HG03045 (cell line): ENCODE results near the gene HLA-DQA2.
"Not testable (repeated sequence)": the region's sequence is repeated elsewhere in the genome, so short reads cannot be mapped to it uniquely, and the experiment has no call there.

Experiments
- ATAC-seq: cut with Tn5 transposase; IDR thresholded peaks from one replicate; pipeline ENCODE4 v1.9.1; 2021; ENCODE audit warnings: mild to moderate bottlenecking, moderate library complexity; ENCODE audit not compliant: unreplicated experiment

The HLA-DQA2 gene

GRCh38 chr6:32741031-32741960 lies at the start of gene HLA-DQA2:
Gene HLA-DQA2, plus strand, starts transcription at chr6:32741391. Its CDS starts 53 bp downstream, at chr6:32741444.
- ATAC-seq, result no peak

GRCh38 chr6:32692019-32692418 lies 49.2 kb upstream of the HLA-DQA2 start:
- ATAC-seq, result no peak

- ATAC-seq, result no peak
Observed at GRCh38 chr6:32697031-32697430, 44.2 kb upstream of the HLA-DQA2 start.

GRCh38 chr6:32700391-32701040 lies 40.7 kb upstream of the HLA-DQA2 start:
- no peak for ATAC-seq

GRCh38 chr6:32703347-32703746 lies 37.8 kb upstream of the HLA-DQA2 start:
- no peak for ATAC-seq

GRCh38 chr6:32705164-32705563 lies 36.0 kb upstream of the HLA-DQA2 start:
- ATAC-seq, result not testable (repeated sequence)

- ATAC-seq, result no peak
Observed at GRCh38 chr6:32709625-32710024, 31.6 kb upstream of the HLA-DQA2 start.

- no peak for ATAC-seq
Observed at GRCh38 chr6:32713241-32713640, 27.9 kb upstream of the HLA-DQA2 start.

- no peak for ATAC-seq
Observed at GRCh38 chr6:32716396-32716795, 24.8 kb upstream of the HLA-DQA2 start.

- ATAC-seq, result no peak
Observed at GRCh38 chr6:32718879-32719278, 22.3 kb upstream of the HLA-DQA2 start.

GRCh38 chr6:32738126-32738525 lies 3.1 kb upstream of the HLA-DQA2 start:
- ATAC-seq, result no peak

- ATAC-seq, result no peak
Observed at GRCh38 chr6:32742374-32742773, 1.2 kb downstream of the HLA-DQA2 start.

GRCh38 chr6:32744776-32745175 lies 3.6 kb downstream of the HLA-DQA2 start:
- no peak for ATAC-seq

- ATAC-seq, result not testable (repeated sequence)
Observed at GRCh38 chr6:32745649-32746048, 4.5 kb downstream of the HLA-DQA2 start.

- ATAC-seq, result no peak
Observed at GRCh38 chr6:32752580-32752979, 11.4 kb downstream of the HLA-DQA2 start.

- ATAC-seq, result no peak
Observed at GRCh38 chr6:32759669-32760068, 18.5 kb downstream of the HLA-DQA2 start.

- no peak for ATAC-seq
Observed at GRCh38 chr6:32761072-32761471, 19.9 kb downstream of the HLA-DQA2 start.

- no peak for ATAC-seq
Observed at GRCh38 chr6:32761548-32761947, 20.4 kb downstream of the HLA-DQA2 start.

GRCh38 chr6:32763421-32763820 lies 22.2 kb downstream of the HLA-DQA2 start, which contains the start of gene HLA-DQB2:
Gene HLA-DQB2, minus strand, starts transcription at chr6:32763532. Its CDS starts 62 bp downstream, at chr6:32763470.
- ATAC-seq, result no peak

- ATAC-seq, result no peak
Observed at GRCh38 chr6:32764048-32764447, 22.9 kb downstream of the HLA-DQA2 start.

- ATAC-seq, result no peak
Observed at GRCh38 chr6:32772656-32773055, 31.5 kb downstream of the HLA-DQA2 start.

GRCh38 chr6:32774426-32774825 lies 33.2 kb downstream of the HLA-DQA2 start:
- ATAC-seq, result no peak
